ENCODE measurements around the gene ZAP70. TPM values are rescaled to one million over a fixed set of nuclear protein-coding genes. Genes with fewer than 3 reads are reported as not detected.

The ZAP70 gene
- total RNA-seq, 2 donors from 2014 or later = 2.2 to 3.4 TPM

- Histone ChIP-seq H3K27me3 (no peaks in the 10 kb centered on the region), H3K27ac (no peak overlapping the region), H3K9me3 (no peaks in the 10 kb centered on the region), H3K9ac (ENCODE audit: low read depth in 2 of 2, low read length in 2 of 2) (no peak overlapping the region), H3K4me1 (no peaks in the 10 kb centered on the region), H3K4me3 (no peak overlapping the region), H3K36me3 (no peaks in the 10 kb centered on the region)
- TF ChIP-seq, protein P1, sequence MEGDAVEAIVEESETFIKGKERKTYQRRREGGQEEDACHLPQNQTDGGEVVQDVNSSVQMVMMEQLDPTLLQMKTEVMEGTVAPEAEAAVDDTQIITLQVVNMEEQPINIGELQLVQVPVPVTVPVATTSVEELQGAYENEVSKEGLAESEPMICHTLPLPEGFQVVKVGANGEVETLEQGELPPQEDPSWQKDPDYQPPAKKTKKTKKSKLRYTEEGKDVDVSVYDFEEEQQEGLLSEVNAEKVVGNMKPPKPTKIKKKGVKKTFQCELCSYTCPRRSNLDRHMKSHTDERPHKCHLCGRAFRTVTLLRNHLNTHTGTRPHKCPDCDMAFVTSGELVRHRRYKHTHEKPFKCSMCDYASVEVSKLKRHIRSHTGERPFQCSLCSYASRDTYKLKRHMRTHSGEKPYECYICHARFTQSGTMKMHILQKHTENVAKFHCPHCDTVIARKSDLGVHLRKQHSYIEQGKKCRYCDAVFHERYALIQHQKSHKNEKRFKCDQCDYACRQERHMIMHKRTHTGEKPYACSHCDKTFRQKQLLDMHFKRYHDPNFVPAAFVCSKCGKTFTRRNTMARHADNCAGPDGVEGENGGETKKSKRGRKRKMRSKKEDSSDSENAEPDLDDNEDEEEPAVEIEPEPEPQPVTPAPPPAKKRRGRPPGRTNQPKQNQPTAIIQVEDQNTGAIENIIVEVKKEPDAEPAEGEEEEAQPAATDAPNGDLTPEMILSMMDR (IDR thresholded peaks at IDR 0.05) = no peak
- intact Hi-C loops (cut with DNase I) = no loop called here
- DNase-seq = no peak
Measured at GRCh38 chr2:97730245-97730644, 16.9 kb downstream of the ZAP70 start.

GRCh38 chr2:97731274-97732020, 18.1 kb downstream of the ZAP70 start:
- no peaks in the 10 kb centered on the region for H3K4me1 ChIP-seq
- no peak overlapping the region for H3K9ac ChIP-seq (ENCODE audit: low read depth in 2 of 2, low read length in 2 of 2)
- H3K9me3 ChIP-seq = no peaks in the 10 kb centered on the region
- intact Hi-C loops (cut with DNase I) = no loop called here
- H3K36me3 ChIP-seq = no peaks in the 10 kb centered on the region
- no peak for DNase-seq
- H3K27me3 ChIP-seq = no peaks in the 10 kb centered on the region
- H3K4me3 ChIP-seq = no peak overlapping the region
- H3K27ac ChIP-seq = no peak overlapping the region
- TF ChIP-seq, protein P1 (IDR thresholded peaks at IDR 0.05) = no peak

DNA sequence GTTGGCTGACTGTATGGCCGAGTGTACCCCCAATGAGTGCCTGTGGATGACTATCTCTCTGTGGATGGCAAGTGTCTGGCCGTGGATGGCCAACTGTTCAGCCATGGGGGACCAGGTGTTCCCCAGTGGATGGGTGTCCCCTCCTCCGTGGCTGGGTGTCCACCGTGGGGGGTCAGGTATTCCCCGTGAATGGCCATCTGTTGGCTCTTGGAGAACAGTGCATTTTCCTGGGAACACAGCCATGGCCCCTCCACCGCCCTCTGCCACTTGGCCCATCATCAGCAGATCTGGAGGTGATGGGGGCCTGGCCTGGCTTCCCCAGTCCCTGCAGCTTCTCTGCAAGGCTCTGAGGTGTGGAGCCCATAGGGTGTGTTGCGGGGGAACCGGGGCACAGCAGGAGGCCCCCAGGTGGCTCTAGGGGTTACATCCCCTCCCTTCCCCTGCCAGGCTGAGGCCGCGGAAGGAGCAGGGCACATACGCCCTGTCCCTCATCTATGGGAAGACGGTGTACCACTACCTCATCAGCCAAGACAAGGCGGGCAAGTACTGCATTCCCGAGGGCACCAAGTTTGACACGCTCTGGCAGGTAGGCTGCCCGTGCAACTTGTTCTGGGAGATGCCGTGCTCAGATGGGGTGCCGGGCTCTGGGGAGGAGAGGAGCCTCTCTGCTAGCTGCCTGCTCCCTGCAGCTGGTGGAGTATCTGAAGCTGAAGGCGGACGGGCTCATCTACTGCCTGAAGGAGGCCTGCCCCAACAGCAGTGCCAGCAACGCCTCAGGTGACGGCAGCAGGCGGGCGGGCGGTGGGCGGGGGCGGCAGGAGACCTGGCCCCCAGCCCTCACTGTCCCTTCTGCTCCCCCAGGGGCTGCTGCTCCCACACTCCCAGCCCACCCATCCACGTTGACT, 19.3 kb downstream of the ZAP70 start:
- TF ChIP-seq, protein P1 (IDR thresholded peaks at IDR 0.05) = no peak
- no peak for DNase-seq
- Histone ChIP-seq H3K27me3 (no peaks in the 10 kb centered on the region), H3K9ac (ENCODE audit: low read depth in 2 of 2, low read length in 2 of 2) (no peak overlapping the region), H3K4me1 (no peaks in the 10 kb centered on the region), H3K9me3 (no peaks in the 10 kb centered on the region), H3K27ac (no peak overlapping the region), H3K4me3 (no peak overlapping the region), H3K36me3 (no peaks in the 10 kb centered on the region)
- intact Hi-C loops (cut with DNase I) = no loop called here

DNA sequence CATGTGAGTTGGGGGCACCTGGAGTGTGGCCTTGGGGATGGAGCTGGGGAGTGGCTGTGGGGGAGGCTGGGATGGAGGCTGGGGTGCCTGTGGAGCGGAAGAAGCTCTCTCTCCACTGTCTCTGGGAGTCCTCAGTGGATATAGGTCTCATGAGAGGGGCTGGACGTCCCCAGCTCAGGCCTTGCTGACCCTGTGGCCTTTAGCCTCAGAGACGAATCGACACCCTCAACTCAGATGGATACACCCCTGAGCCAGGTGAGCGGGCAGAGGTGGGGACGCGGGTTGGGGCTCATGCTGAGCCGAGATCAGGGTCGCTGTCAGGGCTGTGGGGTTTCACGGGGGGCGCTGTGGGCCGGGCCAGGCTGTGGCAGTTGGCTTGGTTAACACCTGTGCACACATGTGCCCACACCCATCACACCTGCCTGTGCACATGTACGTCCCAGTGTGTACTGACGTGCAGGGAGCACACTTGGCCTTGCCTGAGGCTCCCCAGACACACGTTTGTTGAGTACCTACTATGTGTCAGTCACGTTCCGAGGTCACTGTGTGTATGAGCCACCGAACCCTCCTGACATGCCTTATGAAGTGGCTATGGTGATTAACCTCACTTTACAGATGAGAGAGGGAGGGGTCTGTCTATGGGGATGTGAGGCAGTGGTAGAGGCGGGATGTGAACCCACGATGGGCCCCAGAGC, 20.1 kb downstream of the ZAP70 start:
- intact Hi-C loops (cut with DNase I) = no loop called here
- Histone ChIP-seq H3K9ac (ENCODE audit: low read depth in 2 of 2, low read length in 2 of 2) (no peak overlapping the region), H3K27ac (no peak overlapping the region), H3K4me1 (no peaks in the 10 kb centered on the region), H3K27me3 (no peaks in the 10 kb centered on the region), H3K36me3 (no peaks in the 10 kb centered on the region), H3K9me3 (no peaks in the 10 kb centered on the region), H3K4me3 (no peak overlapping the region)
- DNase-seq = no peak
- TF ChIP-seq, protein P1 (IDR thresholded peaks at IDR 0.05) = no peak

All from colonic mucosa (tissue), 4 donors.